Activated CD8-positive, alpha-beta T cell treated with anti-CD3 and anti-CD28 coated beads for 36 hours (primary cell): ENCODE measurements around the gene ADGRG1. TPM values are rescaled to one million over a fixed set of nuclear protein-coding genes. Genes with fewer than 3 reads are reported as not detected.
"Not testable (repeated sequence)": the region's sequence is repeated elsewhere in the genome, so short reads cannot be mapped to it uniquely, and the experiment has no call there.

Source experiments
- ATAC-seq: fragments of 200-7000 bp; cut with Tn5 transposase; one replicate; pipeline ENCODE4 v1.10.0; 2021; ENCODE audit warnings: mild to moderate bottlenecking, moderate library complexity
- CTCF ChIA-PET: fragments of 350-600 bp; sonication (Branson Sonifier 250); formaldehyde crosslinking; loops from one replicate; lab custom pipeline; 2021; ENCODE audit warnings: antibody characterized with exemption; lab: Charles Lee
- POLR2A ChIA-PET: fragments of 350-600 bp; sonication (Branson Sonifier 250); formaldehyde crosslinking; loops from one replicate; lab custom pipeline; 2021; ENCODE audit warnings: antibody characterized with exemption; lab: Charles Lee
- DNase-seq: peaks from one replicate; pipeline ENCODE4 v3.0.0-alpha.2; 2020
- H3K27ac Mint-ChIP-seq: one replicate; pipeline ENCODE4 v1.8.0; 2021; ENCODE audit warnings: mild to moderate bottlenecking, mixed read lengths
- H3K27me3 Mint-ChIP-seq: one replicate; pipeline ENCODE4 v1.8.0; 2021; ENCODE audit warnings: mixed read lengths
- H3K36me3 Mint-ChIP-seq: one replicate; pipeline ENCODE4 v1.8.0; 2021; ENCODE audit warnings: low read depth, mixed read lengths
- H3K4me1 Mint-ChIP-seq: one replicate; pipeline ENCODE4 v1.8.0; 2021; ENCODE audit warnings: low read depth, mixed read lengths
- H3K4me3 Mint-ChIP-seq: one replicate; pipeline ENCODE4 v1.8.0; 2021; ENCODE audit warnings: mild to moderate bottlenecking, moderate library complexity, mixed read lengths
- H3K9me3 Mint-ChIP-seq: one replicate; pipeline ENCODE4 v1.8.0; 2021; ENCODE audit warnings: mixed read lengths
- CTCF ChIP-seq: fragments of 200-600 bp; IDR thresholded peaks from one replicate; pipeline ENCODE4 v1.8.0; 2022; ENCODE audit warnings: antibody characterized with exemption, mild to moderate bottlenecking
- intact Hi-C: fragments of 100-400 bp; cut with micrococcal nuclease; formaldehyde crosslinking; loops from one replicate; pipeline ENCODE4 v1.10.0; 2022
- total RNA-seq, 2 experiments: library from RNA; stranded (reverse); gene quantifications; one replicate each; pipeline ENCODE4 v1.2.3, GENCODE V29; 2021

ADGRG1 gene
- total RNA-seq, 2 experiments from 2014 or later, result 4.9 to 8.5 TPM

- no peaks in the 10 kb centered on the region for H3K36me3 Mint-ChIP-seq
- ChIA-PET POLR2A (no interaction called here), CTCF (interaction anchor here (1.7 to 4.2 kb wide), 2 partner anchors 63 to 136 kb away, joined by 7 to 23 read pairs; no protein-coding TSS in a partner anchor)
- no peak for DNase-seq
- no peaks in the 10 kb centered on the region for H3K9me3 Mint-ChIP-seq
- H3K4me1 Mint-ChIP-seq, result peaks cover 4% of the 10 kb centered on the region
- no peak for ATAC-seq
- H3K27ac Mint-ChIP-seq, result no peak overlapping the region
- intact Hi-C loops, result no loop called here
- peaks cover 1% of the 10 kb centered on the region for H3K27me3 Mint-ChIP-seq
- no peak overlapping the region for H3K4me3 Mint-ChIP-seq
- TF ChIP-seq CTCF, result no peak
These were observed 83.6 kb downstream of the ADGRG1 start for GRCh38 chr16:57711993-57712392.

GRCh38 chr16:57712569-57712968, 84.1 kb downstream of the ADGRG1 start:
- H3K4me3 Mint-ChIP-seq, H3K9me3 Mint-ChIP-seq, H3K27me3 Mint-ChIP-seq, H3K4me1 Mint-ChIP-seq, H3K36me3 Mint-ChIP-seq, H3K27ac Mint-ChIP-seq, intact Hi-C loops, ATAC-seq, POLR2A ChIA-PET, DNase-seq: not testable (repeated sequence)
- CTCF ChIA-PET, result interaction anchor here (4.2 kb wide), 1 partner anchor 136 kb away, joined by 23 read pairs; no protein-coding TSS in a partner anchor

- Mint-ChIP-seq H3K9me3 (no peaks in the 10 kb centered on the region), H3K27me3 (peaks cover 1% of the 10 kb centered on the region), H3K4me1 (no peaks in the 10 kb centered on the region), H3K36me3 (no peaks in the 10 kb centered on the region), H3K4me3 (no peak overlapping the region), H3K27ac (no peak overlapping the region)
- CTCF ChIA-PET, result interaction anchor here (1.3 to 4.2 kb wide), 2 partner anchors 137 to 294 kb away, joined by 3 to 23 read pairs; no protein-coding TSS in a partner anchor
- TF ChIP-seq CTCF, result no peak
- ATAC-seq (no peak), DNase-seq (no peak)
- POLR2A ChIA-PET, result no interaction called here
- intact Hi-C loops, result no loop called here
These were observed 85.2 kb downstream of the ADGRG1 start for GRCh38 chr16:57713596-57713995.

- H3K27ac Mint-ChIP-seq, result no peak overlapping the region
These were observed 85.6 kb downstream of the ADGRG1 start for GRCh38 chr16:57714047-57714446.

More at GRCh38 chr16:57714047-57714446, 85.6 kb downstream of the ADGRG1 start:
- ChIA-PET CTCF (interaction anchor here (1.3 to 4.2 kb wide), 2 partner anchors 138 to 295 kb away, joined by 3 to 23 read pairs; no protein-coding TSS in a partner anchor), POLR2A (no interaction called here)
- no peaks in the 10 kb centered on the region for H3K36me3 Mint-ChIP-seq
- no peak overlapping the region for H3K4me3 Mint-ChIP-seq
- TF ChIP-seq CTCF, result no peak
- intact Hi-C loops, result no loop called here
- ATAC-seq (no peak), DNase-seq (no peak)
- peaks cover 1% of the 10 kb centered on the region for H3K27me3 Mint-ChIP-seq
- no peaks in the 10 kb centered on the region for H3K9me3 Mint-ChIP-seq
- no peaks in the 10 kb centered on the region for H3K4me1 Mint-ChIP-seq

Other genes starting within 250 kb of the ADGRG1 start
- gene CCL17, start 223.9 kb upstream of the ADGRG1 start, total RNA-seq, result 1 to 10 TPM; 2.1 to 2.9 TPM
- gene CIAPIN1, start 181.2 kb upstream of the ADGRG1 start, total RNA-seq, result 10 to 100 TPM; 53.3 to 53.4 TPM
- gene COQ9, start 181.2 kb upstream of the ADGRG1 start, total RNA-seq, result 10 to 100 TPM; 39.3 to 39.6 TPM
- gene POLR2C, start 166.0 kb upstream of the ADGRG1 start, total RNA-seq, result 10 to 100 TPM; 62.4 to 63.0 TPM
- 1 to 10 TPM; 4.6 to 5.1 TPM for gene DOK4, start 142.1 kb upstream of the ADGRG1 start, total RNA-seq
- 1 to 10 TPM; 7.1 to 7.9 TPM for gene CCDC102A, start 92.1 kb upstream of the ADGRG1 start, total RNA-seq
- gene ADGRG5, start 86.0 kb upstream of the ADGRG1 start, total RNA-seq, result 1 to 10 TPM; 4.8 to 5.5 TPM
- gene ADGRG3, start 39.7 kb downstream of the ADGRG1 start, total RNA-seq, result not detected
- gene DRC7, start 66.2 kb downstream of the ADGRG1 start, total RNA-seq, result under 1 TPM in 1 of 2 experiments, not detected in 1; 0.58 TPM
- gene KATNB1, start 107.1 kb downstream of the ADGRG1 start, total RNA-seq, result 10 to 100 TPM; 35.1 to 39.6 TPM
- under 1 TPM; 0.54 to 0.89 TPM for gene KIFC3, start 173.9 kb downstream of the ADGRG1 start, total RNA-seq